ENCODE measurements around the gene LOXL1. TPM values are rescaled to one million over a fixed set of nuclear protein-coding genes. Genes with fewer than 3 reads are reported as not detected.
A peak's percentile ranks its signal among the peaks of the same experiment; 100 is the strongest.
"Not testable (repeated sequence)": the region's sequence is repeated elsewhere in the genome, so short reads cannot be mapped to it uniquely, and the experiment has no call there.

The LOXL1 gene
- total RNA-seq, 1 donor from 2014 or later, result 4.4 TPM

- DNase-seq (ENCODE audit: low read depth, low spot score), result no peak
Measured at GRCh38 chr15:73952171-73952912, 26.1 kb downstream of the LOXL1 start.

GRCh38 chr15:73952913-73953750 is 26.9 kb downstream of the LOXL1 start:
- DNase-seq (ENCODE audit: low read depth, low spot score), result no peak

GRCh38 chr15:73954188-73955145 is 28.2 kb downstream of the LOXL1 start:
- DNase-seq (ENCODE audit: low read depth, low spot score), result no peak

- DNase-seq (ENCODE audit: low read depth, low spot score), result no peak
Measured at GRCh38 chr15:73955326-73955725, 29.1 kb downstream of the LOXL1 start.

- DNase-seq (ENCODE audit: low read depth, low spot score), result no peak
Measured at GRCh38 chr15:73955861-73956742, 29.8 kb downstream of the LOXL1 start.

GRCh38 chr15:73956743-73957135 is 30.5 kb downstream of the LOXL1 start:
- peak; percentile 52 for DNase-seq (ENCODE audit: low read depth, low spot score)

GRCh38 chr15:73957276-73957675 is 31.0 kb downstream of the LOXL1 start:
- DNase-seq (ENCODE audit: low read depth, low spot score), result no peak

GRCh38 chr15:73957785-73958184 is 31.5 kb downstream of the LOXL1 start:
- no peak for DNase-seq (ENCODE audit: low read depth, low spot score)

GRCh38 chr15:73959012-73959581 is 32.8 kb downstream of the LOXL1 start:
- DNase-seq (ENCODE audit: low read depth, low spot score), result no peak

- no peak for DNase-seq (ENCODE audit: low read depth, low spot score)
Measured at GRCh38 chr15:73959801-73960200, 33.5 kb downstream of the LOXL1 start.

- not testable (repeated sequence) for DNase-seq (ENCODE audit: low read depth, low spot score)
Measured at GRCh38 chr15:73960472-73961070, 34.3 kb downstream of the LOXL1 start.

- no peak for DNase-seq (ENCODE audit: low read depth, low spot score)
Measured at GRCh38 chr15:73962433-73962832, 36.2 kb downstream of the LOXL1 start.

GRCh38 chr15:73964736-73965093 is 38.5 kb downstream of the LOXL1 start:
- no peak for DNase-seq (ENCODE audit: low read depth, low spot score)

GRCh38 chr15:73965094-73965757 is 39.0 kb downstream of the LOXL1 start:
- DNase-seq (ENCODE audit: low read depth, low spot score), result no peak

- DNase-seq (ENCODE audit: low read depth, low spot score), result no peak
Measured at GRCh38 chr15:73965758-73966113, 39.5 kb downstream of the LOXL1 start.

- no peak for DNase-seq (ENCODE audit: low read depth, low spot score)
Measured at GRCh38 chr15:73968461-73968860, 42.2 kb downstream of the LOXL1 start.

GRCh38 chr15:73969151-73969759 is 43.0 kb downstream of the LOXL1 start:
- DNase-seq (ENCODE audit: low read depth, low spot score), result no peak

- no peak for DNase-seq (ENCODE audit: low read depth, low spot score)
Measured at GRCh38 chr15:73972984-73973682, 46.9 kb downstream of the LOXL1 start.
